ENCODE measurements around the gene CORO2B. TPM values are rescaled to one million over a fixed set of nuclear protein-coding genes. Genes with fewer than 3 reads are reported as not detected.

The CORO2B gene
- total RNA-seq, 1 experiment from 2014 or later, result 0.14 TPM

DNA sequence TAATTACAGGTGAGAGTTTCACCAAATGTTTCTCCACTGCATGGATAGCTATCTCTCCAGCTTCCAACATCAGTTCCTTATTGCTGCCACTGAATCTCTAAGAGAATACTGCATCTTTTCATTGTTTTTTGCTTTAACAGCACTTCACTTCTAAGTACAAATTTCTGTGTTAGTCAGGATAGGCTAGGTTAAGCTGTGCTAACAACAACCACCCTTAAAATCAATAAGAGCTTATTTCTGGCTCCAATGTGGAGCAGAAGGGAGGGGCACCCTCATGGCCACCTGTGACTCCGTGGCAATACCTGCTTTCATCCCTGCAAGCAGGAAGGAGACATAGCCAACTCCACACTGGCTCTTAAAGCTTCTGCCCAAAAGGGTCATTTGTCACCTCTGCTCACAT is 36.4 kb upstream of the CORO2B start:
- CTCF ChIA-PET, result interaction anchor here (1.3 kb wide), 1 partner anchor 132 kb away, joined by 3 read pairs; no protein-coding TSS in a partner anchor
- Mint-ChIP-seq H3K36me3 (ENCODE audit: insufficient read depth, unreplicated experiment) (no peaks in the 10 kb centered on the region), H3K4me3 (ENCODE audit: low read depth, unreplicated experiment) (no peak overlapping the region), H3K9me3 (ENCODE audit: low read depth, unreplicated experiment) (no peaks in the 10 kb centered on the region), H3K4me1 (ENCODE audit: low read depth, unreplicated experiment) (no peaks in the 10 kb centered on the region), H3K27ac (ENCODE audit: unreplicated experiment) (no peak overlapping the region), H3K27me3 (ENCODE audit: unreplicated experiment) (peaks cover 59% of the 10 kb centered on the region)
- BruUV-seq (replicated peaks), result no TSS peak
- TF ChIP-seq, protein P1, sequence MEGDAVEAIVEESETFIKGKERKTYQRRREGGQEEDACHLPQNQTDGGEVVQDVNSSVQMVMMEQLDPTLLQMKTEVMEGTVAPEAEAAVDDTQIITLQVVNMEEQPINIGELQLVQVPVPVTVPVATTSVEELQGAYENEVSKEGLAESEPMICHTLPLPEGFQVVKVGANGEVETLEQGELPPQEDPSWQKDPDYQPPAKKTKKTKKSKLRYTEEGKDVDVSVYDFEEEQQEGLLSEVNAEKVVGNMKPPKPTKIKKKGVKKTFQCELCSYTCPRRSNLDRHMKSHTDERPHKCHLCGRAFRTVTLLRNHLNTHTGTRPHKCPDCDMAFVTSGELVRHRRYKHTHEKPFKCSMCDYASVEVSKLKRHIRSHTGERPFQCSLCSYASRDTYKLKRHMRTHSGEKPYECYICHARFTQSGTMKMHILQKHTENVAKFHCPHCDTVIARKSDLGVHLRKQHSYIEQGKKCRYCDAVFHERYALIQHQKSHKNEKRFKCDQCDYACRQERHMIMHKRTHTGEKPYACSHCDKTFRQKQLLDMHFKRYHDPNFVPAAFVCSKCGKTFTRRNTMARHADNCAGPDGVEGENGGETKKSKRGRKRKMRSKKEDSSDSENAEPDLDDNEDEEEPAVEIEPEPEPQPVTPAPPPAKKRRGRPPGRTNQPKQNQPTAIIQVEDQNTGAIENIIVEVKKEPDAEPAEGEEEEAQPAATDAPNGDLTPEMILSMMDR (IDR thresholded peaks at IDR 0.05; ENCODE audit: unreplicated experiment), result no peak
- DNase-seq, result no peak
- intact Hi-C loops (cut with micrococcal nuclease; ENCODE audit: unreplicated experiment), result no loop called here

DNA sequence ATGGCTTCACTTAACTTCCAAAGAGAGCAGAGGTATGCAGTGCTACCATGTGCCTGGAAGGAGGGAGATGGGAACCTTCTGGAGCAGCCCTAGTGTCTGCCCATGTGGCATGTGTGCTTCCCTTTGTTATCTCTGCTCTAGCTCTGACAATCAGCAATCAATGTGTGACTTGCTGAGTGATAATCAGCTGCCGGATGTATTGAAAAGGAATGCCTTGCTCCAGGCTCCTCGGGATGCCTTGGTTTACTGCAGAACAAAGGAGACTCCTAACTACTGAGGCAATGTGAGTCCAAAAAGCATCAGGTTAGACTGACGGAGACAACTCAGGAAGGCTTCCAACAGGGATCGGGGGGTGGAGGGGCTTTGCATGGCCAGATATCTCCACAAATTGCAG is 36.0 kb upstream of the CORO2B start:
- no TSS peak for BruUV-seq (replicated peaks)
- CTCF ChIA-PET, result no interaction called here
- Mint-ChIP-seq H3K4me1 (ENCODE audit: low read depth, unreplicated experiment) (no peaks in the 10 kb centered on the region), H3K36me3 (ENCODE audit: insufficient read depth, unreplicated experiment) (no peaks in the 10 kb centered on the region), H3K27me3 (ENCODE audit: unreplicated experiment) (peaks cover 61% of the 10 kb centered on the region), H3K9me3 (ENCODE audit: low read depth, unreplicated experiment) (no peaks in the 10 kb centered on the region), H3K4me3 (ENCODE audit: low read depth, unreplicated experiment) (no peak overlapping the region), H3K27ac (ENCODE audit: unreplicated experiment) (no peak overlapping the region)
- intact Hi-C loops (cut with micrococcal nuclease; ENCODE audit: unreplicated experiment), result no loop called here
- TF ChIP-seq, protein P1 (IDR thresholded peaks at IDR 0.05; ENCODE audit: unreplicated experiment), result no peak
- no peak for DNase-seq

DNA sequence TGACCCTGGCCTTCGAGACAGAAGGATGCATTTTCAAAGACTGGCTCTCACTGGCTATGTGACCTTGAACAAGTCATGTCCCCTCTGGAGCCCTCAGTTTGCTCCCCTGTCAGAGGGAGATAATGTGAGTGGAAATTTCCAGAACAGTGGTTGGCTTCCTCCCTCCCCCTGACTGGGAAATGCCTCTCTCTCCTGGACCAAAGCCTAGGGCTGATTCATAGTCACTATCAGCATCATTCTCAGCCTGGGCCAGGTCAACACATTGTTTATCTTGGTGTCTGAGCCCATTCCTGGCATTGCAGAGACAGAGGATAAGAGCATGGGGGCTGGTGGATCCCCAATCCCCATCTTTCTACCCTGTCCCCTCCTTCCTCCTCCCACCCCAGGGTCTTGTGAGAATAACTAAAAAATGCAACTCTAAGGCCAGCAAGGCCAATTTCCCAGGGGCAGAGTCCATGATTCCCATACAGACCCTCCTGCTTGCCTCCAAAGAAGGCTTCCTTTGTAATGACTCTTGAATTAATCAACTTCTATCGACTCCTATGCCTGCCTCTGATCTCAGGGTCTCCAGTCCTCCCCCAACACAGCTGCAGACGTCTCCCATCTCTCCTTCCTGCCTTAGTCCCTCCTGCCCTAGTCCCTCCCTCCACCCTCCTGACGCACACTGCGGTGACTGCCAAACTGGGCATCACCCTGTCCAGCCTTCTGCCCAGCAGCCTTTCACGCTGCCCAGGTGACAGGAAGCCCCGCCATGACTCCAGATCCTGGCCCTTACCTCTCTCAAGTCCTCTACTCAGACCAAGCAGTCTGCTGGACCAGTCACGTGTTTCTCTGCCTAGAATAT is 35.4 kb upstream of the CORO2B start:
- H3K4me3 Mint-ChIP-seq (ENCODE audit: low read depth, unreplicated experiment), result no peak overlapping the region
- H3K27me3 Mint-ChIP-seq (ENCODE audit: unreplicated experiment), result peaks cover 67% of the 10 kb centered on the region
- DNase-seq, result no peak
- CTCF ChIA-PET, result no interaction called here
- no peaks in the 10 kb centered on the region for H3K36me3 Mint-ChIP-seq (ENCODE audit: insufficient read depth, unreplicated experiment)
- intact Hi-C loops (cut with micrococcal nuclease; ENCODE audit: unreplicated experiment), result no loop called here
- H3K4me1 Mint-ChIP-seq (ENCODE audit: low read depth, unreplicated experiment), result no peaks in the 10 kb centered on the region
- no peaks in the 10 kb centered on the region for H3K9me3 Mint-ChIP-seq (ENCODE audit: low read depth, unreplicated experiment)
- BruUV-seq (replicated peaks), result no TSS peak
- TF ChIP-seq, protein P1 (IDR thresholded peaks at IDR 0.05; ENCODE audit: unreplicated experiment), result no peak
- H3K27ac Mint-ChIP-seq (ENCODE audit: unreplicated experiment), result no peak overlapping the region

DNA sequence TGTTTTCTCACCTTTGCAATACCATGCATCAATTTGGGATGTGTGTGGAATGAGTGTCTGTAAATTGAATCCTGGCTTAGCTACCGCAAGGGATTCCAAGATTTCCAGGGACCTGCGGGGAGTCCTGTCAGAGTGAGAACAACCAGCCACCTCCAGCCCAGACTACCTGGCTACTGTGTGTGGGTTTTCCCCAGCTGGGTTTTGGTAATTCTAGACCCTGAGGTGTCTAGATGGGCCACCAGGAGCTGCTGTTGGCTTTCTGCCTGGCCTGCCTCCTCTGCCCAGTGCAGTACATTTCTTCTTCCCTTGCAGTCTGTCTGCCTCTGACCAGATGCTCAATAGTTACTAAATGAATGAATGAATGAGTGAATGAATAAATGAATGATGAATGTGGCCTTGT is 32.5 kb upstream of the CORO2B start:
- no peaks in the 10 kb centered on the region for H3K36me3 Mint-ChIP-seq (ENCODE audit: insufficient read depth, unreplicated experiment)
- no TSS peak for BruUV-seq (replicated peaks)
- TF ChIP-seq, protein P1 (IDR thresholded peaks at IDR 0.05; ENCODE audit: unreplicated experiment), result no peak
- no peak for DNase-seq
- H3K4me1 Mint-ChIP-seq (ENCODE audit: low read depth, unreplicated experiment), result no peaks in the 10 kb centered on the region
- CTCF ChIA-PET, result interaction anchor here (1.6 kb wide), 1 partner anchor 128 kb away, joined by 5 read pairs; no protein-coding TSS in a partner anchor
- peaks cover 70% of the 10 kb centered on the region for H3K27me3 Mint-ChIP-seq (ENCODE audit: unreplicated experiment)
- H3K4me3 Mint-ChIP-seq (ENCODE audit: low read depth, unreplicated experiment), result no peak overlapping the region
- intact Hi-C loops (cut with micrococcal nuclease; ENCODE audit: unreplicated experiment), result no loop called here
- no peak overlapping the region for H3K27ac Mint-ChIP-seq (ENCODE audit: unreplicated experiment)
- H3K9me3 Mint-ChIP-seq (ENCODE audit: low read depth, unreplicated experiment), result no peaks in the 10 kb centered on the region

Measured in Calu3 (cell line).